ENCODE results near the gene CDC42EP5. TPM values are rescaled to one million over a fixed set of nuclear protein-coding genes. Genes with fewer than 3 reads are reported as not detected.

The CDC42EP5 gene
- total RNA-seq, 1 donor from 2014 or later: 64.2 TPM

DNA sequence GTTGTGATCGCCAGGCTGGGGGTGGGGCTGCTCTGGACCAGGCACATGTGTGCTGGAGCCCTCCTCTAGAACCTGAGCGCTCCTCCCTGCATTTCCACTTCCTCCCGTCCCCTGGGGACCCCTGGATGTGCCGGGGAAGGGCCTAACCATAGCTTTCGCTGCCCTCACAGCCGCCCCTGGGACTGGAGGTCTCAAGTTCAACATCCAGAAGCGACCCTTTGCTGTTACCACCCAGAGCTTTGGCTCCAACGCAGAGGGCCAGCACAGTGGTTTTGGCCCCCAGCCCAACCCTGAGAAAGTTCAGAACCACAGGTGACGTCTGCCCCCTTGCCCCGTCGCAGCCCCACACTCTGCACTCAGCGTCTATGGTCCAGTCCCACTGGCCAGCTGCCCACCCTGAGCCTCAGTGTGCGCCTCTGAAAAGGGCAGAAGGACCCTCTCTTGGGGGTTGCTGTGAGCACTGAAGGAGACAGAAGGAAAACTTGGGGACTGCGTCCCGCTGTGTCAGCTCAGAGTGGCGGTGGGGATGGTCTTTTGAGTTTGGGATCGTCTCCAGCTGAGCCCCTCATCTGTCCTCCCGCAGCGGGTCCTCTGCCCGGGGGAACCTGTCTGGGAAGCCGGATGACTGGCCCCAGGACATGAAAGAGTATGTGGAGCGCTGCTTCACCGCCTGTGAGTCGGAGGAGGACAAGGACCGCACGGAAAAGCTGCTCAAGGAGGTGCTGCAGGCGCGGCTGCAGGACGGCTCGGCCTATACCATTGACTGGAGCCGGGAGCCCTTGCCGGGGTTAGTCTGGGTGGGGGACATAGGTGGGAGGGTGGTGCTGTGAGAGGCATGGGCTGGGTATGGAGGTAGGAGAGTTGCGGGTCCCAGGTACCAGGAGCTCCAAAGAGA is 18.1 kb downstream of the CDC42EP5 start:
- TF ChIP-seq, protein P1, sequence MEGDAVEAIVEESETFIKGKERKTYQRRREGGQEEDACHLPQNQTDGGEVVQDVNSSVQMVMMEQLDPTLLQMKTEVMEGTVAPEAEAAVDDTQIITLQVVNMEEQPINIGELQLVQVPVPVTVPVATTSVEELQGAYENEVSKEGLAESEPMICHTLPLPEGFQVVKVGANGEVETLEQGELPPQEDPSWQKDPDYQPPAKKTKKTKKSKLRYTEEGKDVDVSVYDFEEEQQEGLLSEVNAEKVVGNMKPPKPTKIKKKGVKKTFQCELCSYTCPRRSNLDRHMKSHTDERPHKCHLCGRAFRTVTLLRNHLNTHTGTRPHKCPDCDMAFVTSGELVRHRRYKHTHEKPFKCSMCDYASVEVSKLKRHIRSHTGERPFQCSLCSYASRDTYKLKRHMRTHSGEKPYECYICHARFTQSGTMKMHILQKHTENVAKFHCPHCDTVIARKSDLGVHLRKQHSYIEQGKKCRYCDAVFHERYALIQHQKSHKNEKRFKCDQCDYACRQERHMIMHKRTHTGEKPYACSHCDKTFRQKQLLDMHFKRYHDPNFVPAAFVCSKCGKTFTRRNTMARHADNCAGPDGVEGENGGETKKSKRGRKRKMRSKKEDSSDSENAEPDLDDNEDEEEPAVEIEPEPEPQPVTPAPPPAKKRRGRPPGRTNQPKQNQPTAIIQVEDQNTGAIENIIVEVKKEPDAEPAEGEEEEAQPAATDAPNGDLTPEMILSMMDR (IDR thresholded peaks at IDR 0.05; ENCODE audit: insufficient read depth, low read depth, low read length): no peak
- no peak for TF ChIP-seq EZH2 (IDR thresholded peaks at IDR 0.05; ENCODE audit: insufficient read depth, low read length)
- H3K4me1 ChIP-seq (ENCODE audit: insufficient read depth, low read length): peaks cover 17% of the 10 kb centered on the region
- H3K9me3 Mint-ChIP-seq (ENCODE audit: unreplicated experiment): peaks cover 2% of the 10 kb centered on the region
- DNase-seq (ENCODE audit: low read depth) (no peak), FAIRE-seq (no peak)
- no peak overlapping the region for H2AFZ ChIP-seq (ENCODE audit: low read depth, low read length)
- no peak overlapping the region for H3K27ac Mint-ChIP-seq (ENCODE audit: unreplicated experiment)
- H3K4me3 Mint-ChIP-seq (ENCODE audit: unreplicated experiment): peak overlapping the region; percentile 14
- H4K20me1 ChIP-seq (ENCODE audit: insufficient read depth, low read length): peaks cover 98% of the 10 kb centered on the region
- peaks cover 27% of the 10 kb centered on the region for H3K36me3 Mint-ChIP-seq (ENCODE audit: low read depth, unreplicated experiment)
- peaks cover 19% of the 10 kb centered on the region for H3K4me1 Mint-ChIP-seq (ENCODE audit: low read depth, unreplicated experiment)
- H3K36me3 ChIP-seq (ENCODE audit: insufficient read depth, low read length): peaks cover 36% of the 10 kb centered on the region
- peaks cover 98% of the 10 kb centered on the region for H3K79me2 ChIP-seq (ENCODE audit: insufficient read depth, low read length)
- no peak overlapping the region for H3K4me2 ChIP-seq (ENCODE audit: low read length)
- no peaks in the 10 kb centered on the region for H3K9me3 ChIP-seq (ENCODE audit: insufficient read depth, low read depth, low read length)
- H3K27me3 Mint-ChIP-seq (ENCODE audit: low read depth, unreplicated experiment): no peaks in the 10 kb centered on the region
- no peak overlapping the region for H3K9ac ChIP-seq (ENCODE audit: low read length)
- no peak overlapping the region for H3K27ac ChIP-seq (ENCODE audit: low read depth, low read length)
- H3K27me3 ChIP-seq (ENCODE audit: insufficient read depth, low read length): no peaks in the 10 kb centered on the region
- no peak overlapping the region for H3K4me3 ChIP-seq (ENCODE audit: insufficient read depth, low read depth, low read length)

DNA sequence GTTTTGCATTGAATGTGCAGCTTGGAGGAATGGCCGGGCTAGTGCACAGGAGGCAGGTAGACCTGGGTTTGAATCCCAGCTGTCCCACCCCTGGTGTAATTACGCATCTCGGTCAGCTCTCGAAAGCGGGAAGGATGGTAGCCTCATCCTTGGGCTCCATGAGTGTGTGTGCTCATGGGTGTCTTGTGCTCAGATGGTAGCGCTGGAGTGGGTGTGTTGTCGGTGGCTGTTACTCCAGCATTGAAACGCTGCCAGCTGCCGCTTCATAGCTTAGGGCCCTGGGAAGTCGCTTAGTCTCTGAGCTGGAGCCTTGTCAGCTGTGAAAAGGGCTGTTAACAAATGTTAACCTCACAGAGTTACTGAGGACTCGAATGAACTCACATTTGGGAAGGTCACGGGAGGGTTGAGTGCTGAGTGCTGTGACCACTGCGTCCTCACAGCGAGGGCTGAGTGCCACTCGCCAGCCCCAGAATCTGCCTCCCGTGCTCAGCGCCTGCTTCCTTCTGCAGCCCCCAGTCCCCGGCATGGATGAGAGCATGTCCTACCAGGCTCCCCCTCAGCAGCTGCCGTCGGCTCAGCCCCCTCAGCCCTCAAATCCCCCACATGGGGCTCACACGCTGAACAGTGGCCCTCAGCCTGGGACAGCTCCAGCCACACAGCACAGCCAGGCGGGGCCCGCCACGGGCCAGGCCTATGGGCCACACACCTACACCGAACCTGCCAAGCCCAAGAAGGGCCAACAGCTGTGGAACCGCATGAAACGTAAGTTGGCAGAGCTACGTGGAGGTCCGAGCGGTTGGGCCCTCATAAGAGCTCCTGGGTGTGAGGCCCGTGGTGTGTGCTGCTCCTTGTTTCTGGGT is 18.9 kb downstream of the CDC42EP5 start:
- peaks cover 2% of the 10 kb centered on the region for H3K9me3 Mint-ChIP-seq (ENCODE audit: unreplicated experiment)
- peaks cover 19% of the 10 kb centered on the region for H3K4me1 Mint-ChIP-seq (ENCODE audit: low read depth, unreplicated experiment)
- no peak overlapping the region for H3K9ac ChIP-seq (ENCODE audit: low read length)
- H4K20me1 ChIP-seq (ENCODE audit: insufficient read depth, low read length): peaks cover 95% of the 10 kb centered on the region
- no peaks in the 10 kb centered on the region for H3K9me3 ChIP-seq (ENCODE audit: insufficient read depth, low read depth, low read length)
- H3K4me1 ChIP-seq (ENCODE audit: insufficient read depth, low read length): peaks cover 17% of the 10 kb centered on the region
- no peak overlapping the region for H3K27ac Mint-ChIP-seq (ENCODE audit: unreplicated experiment)
- no peaks in the 10 kb centered on the region for H3K27me3 ChIP-seq (ENCODE audit: insufficient read depth, low read length)
- H3K4me2 ChIP-seq (ENCODE audit: low read length): no peak overlapping the region
- H3K36me3 Mint-ChIP-seq (ENCODE audit: low read depth, unreplicated experiment): peaks cover 23% of the 10 kb centered on the region
- no peak overlapping the region for H3K27ac ChIP-seq (ENCODE audit: low read depth, low read length)
- TF ChIP-seq, protein P1 (IDR thresholded peaks at IDR 0.05; ENCODE audit: insufficient read depth, low read depth, low read length): no peak
- peaks cover 35% of the 10 kb centered on the region for H3K36me3 ChIP-seq (ENCODE audit: insufficient read depth, low read length)
- no peak overlapping the region for H3K4me3 ChIP-seq (ENCODE audit: insufficient read depth, low read depth, low read length)
- peak overlapping the region; percentile 50 for H3K4me3 Mint-ChIP-seq (ENCODE audit: unreplicated experiment)
- H3K27me3 Mint-ChIP-seq (ENCODE audit: low read depth, unreplicated experiment): no peaks in the 10 kb centered on the region
- DNase-seq (ENCODE audit: low read depth) (no peak), FAIRE-seq (no peak)
- peaks cover 98% of the 10 kb centered on the region for H3K79me2 ChIP-seq (ENCODE audit: insufficient read depth, low read length)
- H2AFZ ChIP-seq (ENCODE audit: low read depth, low read length): no peak overlapping the region

Measured in astrocyte (in vitro differentiated cells and primary cell).